Measurements from ENCODE around the gene CHID1.
A peak's percentile ranks its signal among the peaks of the same experiment; 100 is the strongest.

CHID1 gene

DNA sequence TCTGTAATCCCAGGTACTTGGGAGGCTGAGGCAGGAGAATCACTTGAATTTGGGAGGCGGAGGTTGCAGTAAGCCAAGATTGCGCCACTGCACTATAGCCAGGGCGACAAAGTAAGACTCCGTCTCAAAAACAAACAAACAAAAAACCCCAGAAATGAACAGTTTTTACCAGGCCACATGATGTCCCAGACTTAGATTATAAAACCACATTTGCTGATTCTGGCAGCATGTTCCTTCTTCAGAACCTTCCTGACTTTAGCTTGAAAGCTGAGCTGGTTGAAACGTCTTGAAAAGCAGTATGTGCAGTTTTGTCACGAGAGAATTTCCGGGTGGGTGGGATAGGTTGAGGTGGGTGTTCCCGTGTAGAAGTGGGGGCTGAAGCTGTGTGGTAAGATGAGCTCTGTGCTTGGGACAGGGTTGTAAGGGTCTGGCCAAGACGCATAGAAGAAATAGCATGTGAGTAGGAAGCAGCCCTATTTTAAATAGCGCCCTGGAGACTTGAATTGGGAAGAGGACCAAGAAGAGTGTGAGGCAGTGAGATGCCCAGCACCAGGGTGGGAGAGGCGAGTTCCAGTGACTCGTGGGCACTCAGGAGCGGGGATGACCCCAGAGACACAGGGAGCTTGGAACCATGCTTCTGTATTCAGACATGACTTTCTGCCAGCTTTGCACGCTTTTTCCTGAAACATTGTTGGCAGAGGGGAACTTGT is 22.7 kb upstream of the CHID1 start:
- no peak for DNase-seq (ENCODE audit: low read depth)

DNA sequence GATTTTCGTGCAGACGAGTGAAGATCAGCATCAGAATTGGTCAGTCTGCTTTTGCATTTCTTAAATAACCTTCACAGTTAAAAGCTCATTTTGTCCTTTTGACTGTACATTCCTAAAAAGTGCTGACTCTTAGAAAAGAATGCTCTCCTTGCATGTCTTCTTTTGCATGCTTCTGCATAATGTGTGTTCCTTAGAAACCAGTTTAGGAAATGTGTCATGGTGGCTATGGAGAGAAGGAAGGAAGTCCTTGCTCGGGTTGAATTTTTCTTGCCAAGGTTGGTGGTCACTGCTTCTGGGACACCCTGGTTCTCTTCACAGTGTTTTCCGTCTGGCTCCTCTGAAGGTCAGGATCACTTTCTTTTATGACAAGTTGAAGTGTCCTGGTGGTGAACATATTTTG is 21.8 kb upstream of the CHID1 start:
- DNase-seq (ENCODE audit: low read depth) = no peak

DNA sequence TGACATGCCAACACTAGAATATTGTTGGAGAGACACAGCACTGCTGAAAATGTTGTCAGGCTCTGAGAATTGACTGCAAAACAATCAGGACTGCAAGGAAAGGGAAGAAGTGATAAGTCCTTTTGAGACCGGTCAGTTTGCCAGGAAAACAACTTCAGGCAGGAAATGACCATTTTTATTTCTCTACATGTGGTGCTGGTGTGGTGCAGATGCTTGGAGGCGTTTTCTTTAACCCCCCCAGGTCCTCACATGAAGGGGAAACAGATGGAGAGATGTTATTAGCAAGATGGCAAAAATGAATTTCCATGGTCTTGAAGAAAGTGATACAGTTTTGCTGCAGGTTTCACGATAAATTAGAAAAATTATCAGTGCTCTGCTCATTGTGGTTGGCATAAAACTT is 20.8 kb upstream of the CHID1 start:
- no peak for DNase-seq (ENCODE audit: low read depth)

DNA sequence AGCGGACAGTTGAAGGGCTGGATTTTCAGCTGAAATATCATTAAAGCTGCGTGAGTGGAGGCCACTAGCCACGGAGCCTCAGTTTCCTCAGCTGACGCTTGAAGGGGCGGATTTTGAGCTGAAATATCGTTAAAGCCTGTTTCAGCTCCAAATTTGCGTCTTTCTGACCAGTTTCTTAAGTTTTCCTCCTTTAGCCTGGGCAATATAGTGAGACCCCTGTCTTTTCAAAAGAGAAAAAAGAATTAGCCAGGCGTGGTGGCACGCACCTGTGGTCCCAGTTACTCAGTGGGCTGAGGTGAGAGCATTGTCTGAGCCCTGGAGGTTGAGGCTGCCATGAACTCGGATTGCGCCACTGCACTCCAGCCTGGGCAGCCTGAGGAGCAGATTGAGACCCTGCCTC is 18.8 kb upstream of the CHID1 start:
- no peak for DNase-seq (ENCODE audit: low read depth)

DNA sequence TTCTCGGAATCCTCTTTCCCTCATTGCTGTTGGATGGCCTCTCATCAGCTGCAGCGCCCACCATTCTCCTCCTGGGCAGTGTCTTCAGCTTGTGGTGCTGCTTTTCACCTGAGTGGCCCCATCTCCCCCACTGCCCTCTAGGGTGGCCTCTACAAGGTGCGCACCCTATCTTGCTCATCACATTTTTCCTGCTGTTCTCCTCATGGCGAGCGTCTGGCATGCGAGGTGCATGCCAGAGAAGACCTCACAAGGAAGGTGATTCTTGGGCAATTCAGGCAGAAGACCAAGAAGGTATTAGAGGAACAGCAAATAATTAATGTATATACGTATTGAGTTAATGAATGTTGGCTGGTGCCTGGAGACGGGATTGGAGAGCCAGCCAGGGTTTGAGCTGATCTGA is 18.2 kb upstream of the CHID1 start:
- DNase-seq (ENCODE audit: low read depth) = no peak

DNA sequence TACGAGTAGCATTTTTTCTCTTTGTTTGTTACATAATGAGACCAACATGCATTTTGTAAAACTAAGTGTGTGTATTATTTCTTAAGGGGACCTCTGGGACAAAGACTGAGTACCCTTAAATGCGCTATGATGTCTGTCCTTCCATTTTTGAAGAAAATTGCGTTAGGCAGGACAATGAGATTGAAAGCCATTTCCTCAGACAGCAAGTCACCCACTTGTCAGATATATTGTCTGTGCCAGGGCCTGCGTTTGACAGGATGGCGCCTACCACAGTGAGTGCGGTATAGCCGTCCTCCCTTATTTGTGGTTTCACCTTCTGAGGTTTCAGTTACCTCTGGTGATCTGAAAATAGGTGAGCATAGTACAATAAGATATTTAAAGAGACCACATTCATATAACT is 17.3 kb upstream of the CHID1 start:
- DNase-seq (ENCODE audit: low read depth) = peak; percentile 20

DNA sequence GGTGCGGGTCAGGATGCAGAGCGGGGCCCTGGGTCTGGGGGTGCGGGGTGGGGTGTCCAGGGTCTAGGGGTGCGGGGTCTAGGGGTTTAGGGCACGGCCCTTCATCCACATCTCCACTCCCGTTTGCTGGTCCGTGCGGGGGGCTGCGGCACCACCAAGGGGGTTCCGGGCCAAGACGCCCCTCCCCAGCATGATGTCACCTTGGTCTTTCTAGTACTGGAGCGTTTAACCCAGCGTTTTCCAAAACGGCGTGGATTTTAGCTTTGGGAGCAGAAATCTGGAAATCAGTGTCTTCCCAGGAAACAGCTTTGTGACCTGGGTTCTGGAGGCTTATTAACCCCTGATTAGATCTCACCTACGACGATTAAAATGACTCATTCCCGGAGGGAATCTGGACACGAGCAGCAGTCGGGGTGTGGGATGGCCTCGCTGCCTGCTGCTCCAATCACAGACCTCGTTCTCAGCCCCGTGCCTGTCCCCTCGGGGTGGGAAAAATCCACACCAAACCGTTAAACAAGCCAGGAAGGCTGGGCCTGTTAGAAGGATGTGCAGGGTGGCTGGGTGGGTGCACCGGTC is 15.8 kb upstream of the CHID1 start:
- DNase-seq (ENCODE audit: low read depth) = no peak

DNA sequence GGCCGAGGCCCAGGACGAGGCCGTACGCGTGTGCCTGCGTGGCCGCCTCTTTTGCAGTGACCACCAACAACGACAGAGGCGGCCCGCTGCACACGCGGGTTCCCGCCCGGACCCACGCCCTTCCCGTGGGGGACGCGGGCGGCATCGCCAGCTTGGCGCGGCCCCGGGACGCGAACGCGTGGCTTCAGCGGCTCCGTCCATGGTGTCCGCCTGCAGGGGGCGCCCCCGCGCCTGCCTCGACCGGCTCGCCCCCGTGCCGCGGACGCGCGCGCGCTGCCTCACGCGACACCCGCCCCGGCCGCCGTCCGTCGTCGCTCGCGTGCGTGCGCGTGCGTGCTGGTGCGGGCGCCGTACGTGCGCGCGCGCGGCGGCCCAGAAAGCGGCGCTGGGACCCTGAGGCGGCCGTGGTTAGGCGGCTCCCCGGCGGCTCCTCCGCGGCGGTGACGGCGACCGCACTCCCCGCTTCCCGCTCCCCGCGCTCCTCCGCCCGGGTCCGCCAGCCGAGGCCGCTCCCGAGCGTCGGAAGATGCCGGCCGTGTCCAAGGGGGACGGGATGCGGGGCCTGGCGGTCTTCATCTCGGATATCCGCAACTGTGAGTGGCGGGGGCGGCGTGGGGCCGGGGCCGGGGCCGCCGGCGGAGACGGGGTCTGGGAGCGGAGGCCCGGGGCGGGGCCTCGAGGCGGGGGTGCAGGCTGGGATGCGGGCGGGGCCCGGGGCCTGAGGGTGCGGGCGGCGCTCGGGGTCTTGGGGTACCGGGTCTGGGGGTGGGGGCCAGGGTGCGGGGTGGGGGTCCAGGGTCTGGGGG is 15.1 kb upstream of the CHID1 start, which contains the start of gene AP2A2:
TSS of gene AP2A2 (plus strand) at position 375 of the 806 bp plus-strand sequence. CDS start at position 527, 152 bp downstream.
- peak; percentile 85 for DNase-seq (ENCODE audit: low read depth)

DNA sequence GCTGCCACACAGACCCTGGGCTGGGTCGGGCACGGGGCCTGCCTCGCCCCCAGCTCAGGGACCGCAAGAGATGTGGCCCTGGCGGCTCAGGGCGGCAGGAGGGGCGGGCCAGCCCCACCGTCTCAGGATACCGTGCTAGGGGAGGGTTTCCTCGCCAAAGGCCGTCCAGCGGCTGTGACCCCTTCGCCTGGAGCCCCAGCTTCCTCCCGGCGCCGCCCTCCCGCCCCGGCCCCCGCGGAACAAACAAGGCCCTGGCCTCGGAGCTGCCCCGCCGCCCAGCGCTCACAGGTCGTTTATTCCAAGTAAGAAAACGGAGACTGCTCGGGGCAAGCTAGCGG is 14.5 kb upstream of the CHID1 start:
- peak; percentile 11 for DNase-seq (ENCODE audit: low read depth)

DNA sequence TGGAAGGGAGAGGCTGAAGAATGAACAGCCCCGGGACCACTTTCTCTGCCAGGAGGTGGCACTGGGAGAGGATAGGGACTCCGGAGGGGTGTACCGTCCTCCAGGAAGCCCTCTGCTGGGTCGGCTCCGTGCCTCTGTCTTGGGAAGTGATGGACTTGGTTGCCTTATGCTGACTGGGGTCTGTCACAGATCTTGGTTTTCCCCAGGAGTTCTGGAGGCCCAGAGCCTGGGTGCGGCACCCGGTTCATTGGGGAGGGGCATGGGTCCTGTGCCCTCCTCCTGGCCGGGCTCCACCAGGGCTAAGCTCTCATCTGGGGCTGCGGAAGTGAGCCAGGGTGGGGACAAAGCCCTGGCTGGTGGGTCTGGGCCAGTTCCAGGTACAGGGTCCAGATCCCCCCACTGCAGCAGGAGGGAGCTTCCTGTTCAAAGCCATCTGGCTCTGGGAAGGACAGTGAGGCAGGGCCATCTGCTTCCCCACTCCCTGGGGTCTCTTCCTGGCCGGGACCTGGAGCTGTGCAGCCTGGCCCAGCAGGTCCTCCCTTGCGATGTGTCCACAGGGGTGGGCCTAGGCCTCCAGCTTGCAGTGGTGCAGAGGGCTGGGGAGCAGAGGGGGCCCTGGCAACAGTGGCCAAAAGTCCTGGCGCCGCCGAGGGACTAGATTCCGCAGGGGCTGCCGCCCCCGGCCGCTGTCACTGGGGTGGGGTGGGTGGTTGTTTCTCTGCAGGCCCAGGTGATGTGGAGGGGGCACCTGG is 14.0 kb upstream of the CHID1 start:
- DNase-seq (ENCODE audit: low read depth) = no peak

DNA sequence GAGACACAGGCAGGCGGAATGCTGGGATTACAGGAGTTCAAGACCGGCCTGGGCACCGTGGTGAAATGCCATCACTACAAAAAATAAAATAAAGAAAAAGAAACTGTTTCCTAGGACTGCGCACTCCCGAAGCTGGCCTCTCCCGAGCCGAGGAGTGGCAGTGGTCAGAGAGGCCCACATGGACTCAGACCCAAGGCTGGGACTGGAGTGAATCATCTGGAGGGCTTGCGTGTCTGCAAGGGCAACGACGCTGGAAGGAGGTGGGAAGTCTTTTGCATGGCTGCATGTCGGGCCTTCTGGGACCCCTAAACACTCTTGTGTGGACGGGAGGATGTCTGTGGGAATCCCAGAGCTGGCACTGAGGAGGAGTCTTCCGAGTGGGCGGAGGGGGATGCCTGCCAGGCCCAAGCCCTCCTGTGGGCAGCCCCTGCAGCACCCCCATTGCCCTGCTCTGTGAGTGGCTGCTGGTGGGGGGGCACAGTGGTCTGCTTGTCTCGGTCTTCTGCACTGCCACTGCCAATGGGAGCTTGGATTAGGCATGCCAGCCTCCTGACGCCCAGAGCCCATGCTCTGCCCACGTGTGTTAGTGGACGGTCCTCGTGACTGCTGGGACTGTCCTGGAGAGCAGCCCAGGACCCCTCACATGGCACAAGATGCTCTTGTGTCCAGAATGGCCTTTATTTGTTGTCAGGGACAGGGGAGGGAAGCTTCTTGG is 13.2 kb upstream of the CHID1 start:
- no peak for DNase-seq (ENCODE audit: low read depth)

DNA sequence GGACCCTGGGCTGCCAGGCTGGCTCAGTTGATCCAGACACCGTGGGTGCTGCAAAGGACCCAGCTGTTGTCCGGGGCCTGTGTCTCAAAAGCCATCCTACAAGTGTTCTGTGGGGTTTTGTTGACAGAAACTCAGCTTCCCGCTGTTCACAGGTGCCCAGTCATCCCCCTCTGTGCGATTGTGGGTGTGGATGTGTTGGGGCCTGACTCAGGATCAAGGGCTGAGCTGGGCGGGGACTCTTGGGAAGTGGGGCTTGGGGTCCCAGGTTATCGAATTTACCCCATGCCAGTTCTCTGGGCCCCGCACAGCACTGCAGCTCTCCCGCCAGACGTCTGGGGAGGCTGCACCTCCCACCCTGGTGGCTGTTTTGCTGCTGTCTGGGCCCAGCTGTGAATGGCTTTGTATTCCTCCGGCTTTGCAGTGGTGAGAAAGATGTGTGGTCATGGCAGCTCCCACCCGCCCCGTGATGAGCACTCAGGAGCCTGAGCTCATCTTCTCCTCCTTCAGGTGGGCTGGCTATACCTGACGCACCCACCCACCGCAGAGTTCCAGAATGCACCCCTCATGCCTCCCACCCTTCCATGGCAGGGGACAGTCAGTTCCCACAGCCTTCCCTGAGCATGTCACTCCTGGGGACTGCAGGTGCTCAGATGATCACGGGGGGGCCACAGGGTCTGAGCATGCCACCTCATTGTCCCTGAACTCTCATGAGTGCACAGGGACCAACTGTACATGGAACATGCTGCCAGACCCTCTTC is 11.5 kb upstream of the CHID1 start:
- no peak for DNase-seq (ENCODE audit: low read depth)

DNA sequence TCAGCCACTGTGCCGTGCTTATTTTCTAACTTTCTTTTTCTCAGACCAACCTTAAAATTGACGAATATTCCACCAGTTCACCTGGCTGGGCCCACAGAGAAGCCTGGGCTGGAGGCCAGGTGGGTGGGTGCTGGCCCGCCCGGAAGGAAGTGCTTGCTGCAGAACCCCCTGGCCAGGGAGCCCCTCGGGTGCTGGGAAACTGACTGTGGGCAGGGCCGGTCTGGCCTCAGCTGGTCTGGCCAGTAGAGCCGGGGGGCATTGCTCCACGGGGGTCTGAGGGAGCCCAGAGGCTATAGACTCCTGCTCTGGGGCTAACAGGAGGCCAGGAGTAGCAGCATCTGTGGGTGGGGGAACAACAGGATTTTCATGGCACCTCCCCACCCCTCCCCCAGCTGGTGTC is 6.8 kb upstream of the CHID1 start:
- no peak for DNase-seq (ENCODE audit: low read depth)

DNA sequence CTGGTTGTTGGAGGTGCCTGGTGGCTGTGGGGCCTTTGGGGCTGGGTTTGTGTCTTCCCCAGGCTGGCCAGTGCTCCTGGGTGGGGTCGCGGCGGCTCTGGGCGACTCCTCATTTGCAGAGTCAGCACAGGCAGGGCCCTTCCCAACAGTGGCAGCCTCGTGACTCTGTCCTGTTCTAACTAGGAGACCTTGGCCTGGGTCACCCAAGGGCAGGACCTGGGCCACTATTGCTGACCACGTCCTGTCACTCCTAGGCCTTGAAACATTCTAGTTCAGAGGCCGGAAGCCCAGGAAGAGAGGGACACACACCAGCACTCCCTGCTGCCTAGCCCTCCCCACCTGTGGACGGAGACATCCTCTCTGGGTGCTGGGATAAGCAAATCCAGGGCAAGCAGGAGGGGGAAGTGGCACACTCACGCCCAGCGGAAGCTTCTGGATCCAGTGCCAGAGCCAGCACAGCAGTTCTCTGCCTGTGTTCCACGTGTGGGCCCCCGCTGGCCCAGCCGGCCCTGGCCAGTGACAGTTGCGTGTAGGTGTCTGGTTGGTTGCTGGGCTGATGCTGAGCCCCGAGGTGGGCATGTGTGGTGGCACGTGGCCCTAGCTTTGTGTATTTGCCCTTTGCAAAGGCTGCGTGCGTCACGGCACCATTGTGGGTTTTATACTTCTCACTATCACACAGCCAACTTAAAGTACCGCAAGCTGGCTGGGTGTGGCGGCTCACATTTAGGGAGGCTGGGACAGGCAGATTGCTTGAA is 4.3 kb upstream of the CHID1 start:
- DNase-seq (ENCODE audit: low read depth) = no peak

DNA sequence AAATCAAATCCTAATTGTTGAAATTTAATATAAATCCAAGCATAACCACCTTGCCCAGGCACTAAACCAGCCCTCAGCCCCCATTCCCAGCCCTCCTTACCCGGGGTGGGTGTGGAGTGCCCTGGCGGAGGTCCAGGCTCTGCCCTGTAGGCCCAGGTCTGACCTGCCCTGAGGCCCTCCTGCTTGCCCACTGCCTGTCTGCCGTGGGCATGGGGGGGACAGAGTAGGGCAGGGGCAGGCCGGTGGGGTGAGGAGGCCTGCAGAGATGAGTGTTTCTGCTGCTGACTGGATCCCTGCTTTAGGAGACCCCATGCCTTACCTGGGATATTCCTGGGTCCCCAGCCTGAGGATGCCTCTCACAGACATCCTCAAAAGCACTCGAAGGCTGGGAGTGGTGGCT is 3.6 kb upstream of the CHID1 start:
- DNase-seq (ENCODE audit: low read depth) = no peak

DNA sequence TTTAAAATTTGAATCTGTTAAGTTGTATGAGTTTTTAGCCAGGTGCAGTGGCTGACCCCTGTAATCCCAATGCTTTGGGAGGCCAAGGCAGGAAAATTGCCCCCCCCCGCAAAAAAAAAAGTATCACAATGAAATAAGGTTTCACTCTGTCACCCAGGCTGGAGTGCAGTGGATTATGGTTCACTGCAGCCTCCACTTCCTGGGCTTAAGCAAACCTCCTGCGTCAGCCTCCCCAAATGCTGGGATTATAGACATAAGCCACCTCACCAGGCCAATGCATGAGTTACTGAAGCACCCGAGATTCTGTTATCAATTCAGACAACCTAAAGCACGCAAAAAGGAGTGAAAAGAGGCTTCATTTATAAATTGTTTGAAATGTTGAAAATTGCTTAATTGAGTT is 2.4 kb upstream of the CHID1 start:
- no peak for DNase-seq (ENCODE audit: low read depth)

DNA sequence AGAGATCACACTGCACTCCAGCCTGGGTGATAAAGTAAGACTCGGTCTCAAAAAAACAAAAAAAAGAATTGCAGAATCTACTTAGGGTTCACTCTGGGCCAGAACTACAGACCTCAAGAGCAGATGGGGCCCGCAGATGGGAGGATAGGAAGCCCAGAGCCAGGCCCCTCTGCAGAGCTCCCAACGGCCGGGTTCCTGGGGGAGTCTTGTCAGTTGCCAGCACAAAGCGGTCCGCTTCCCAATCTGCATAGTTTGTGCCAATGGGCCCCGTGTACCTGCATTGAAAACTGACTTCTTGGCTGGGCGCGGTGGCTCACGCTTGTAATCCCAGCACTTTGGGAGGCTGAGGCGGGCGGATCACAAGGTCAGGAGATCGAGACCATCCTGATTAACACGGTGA is 1.7 kb upstream of the CHID1 start:
- DNase-seq (ENCODE audit: low read depth) = no peak

DNA sequence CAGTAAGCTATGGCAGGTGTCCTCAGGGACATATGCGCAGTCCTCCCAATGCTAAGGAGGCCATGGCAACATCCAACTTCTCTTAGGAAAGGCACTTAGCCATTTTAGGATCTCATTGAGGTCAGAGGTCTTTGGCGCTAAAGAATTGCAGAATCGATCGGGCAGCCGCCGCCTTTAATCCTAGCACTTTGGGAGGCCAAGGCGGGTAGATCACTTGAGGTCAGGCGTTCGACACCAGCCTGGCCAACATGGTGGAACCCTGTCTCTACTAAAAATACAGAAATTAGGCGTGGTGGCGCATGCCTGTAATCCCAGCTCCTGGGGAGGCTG is 1.2 kb upstream of the CHID1 start:
- DNase-seq (ENCODE audit: low read depth) = no peak

DNA sequence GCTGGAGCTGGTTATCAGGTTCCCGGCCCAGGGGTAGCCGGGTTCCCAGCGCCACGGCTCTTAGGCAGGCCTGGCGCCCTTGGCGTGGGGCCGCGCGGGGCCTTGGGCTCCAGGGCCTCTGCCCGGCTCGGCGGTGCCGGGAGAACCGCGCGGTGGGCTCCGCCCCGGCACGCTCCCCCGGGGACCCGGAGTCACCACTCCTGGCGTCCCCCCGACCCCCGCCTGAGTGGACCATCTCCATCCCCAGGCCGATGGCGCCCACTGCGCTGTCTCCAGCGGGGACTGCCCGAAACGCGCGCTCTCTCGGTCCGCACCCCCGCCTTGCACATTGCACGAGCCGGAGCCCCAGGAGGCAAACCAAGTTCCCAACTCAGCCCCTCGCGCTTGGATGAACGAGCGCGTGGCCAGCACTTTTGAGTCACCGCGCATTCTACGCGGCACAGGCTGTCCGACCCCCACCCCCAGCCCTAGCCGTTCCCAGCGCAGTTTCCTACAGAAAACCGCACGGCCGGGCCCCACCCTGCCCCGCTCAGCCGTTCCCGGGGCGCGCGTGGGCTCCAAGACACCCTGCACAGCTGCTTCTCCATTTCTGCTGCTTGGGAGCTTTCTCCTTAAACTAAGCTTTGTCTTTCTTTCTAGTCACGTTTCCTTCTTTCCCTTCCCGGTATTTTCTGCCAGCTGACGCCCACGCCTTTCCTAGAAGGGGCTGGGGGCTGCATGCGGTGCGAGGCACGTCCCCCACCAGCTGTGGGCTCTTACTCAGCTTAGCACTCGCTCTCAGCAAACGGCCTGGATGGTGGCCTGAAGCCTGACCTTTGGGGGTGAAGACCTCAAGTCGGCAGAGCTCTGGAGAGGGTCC is 650 bp upstream of the CHID1 start:
- DNase-seq (ENCODE audit: low read depth) = no peak

Data from T follicular helper cell (primary cell).